ENCODE measurements around the gene SLC35F3.

SLC35F3 gene

GRCh38 chr1:234235434-234235881 lies 331.0 kb downstream of the SLC35F3 start:
- no peak for TF ChIP-seq CTCF (IDR thresholded peaks at IDR 0.05; ENCODE audit: control insufficient read depth, extremely low read depth, insufficient read depth)
- DNase-seq (ENCODE audit: low read depth) = no peak
- H3K4me3 ChIP-seq (ENCODE audit: low read depth, low read length) = no peak overlapping the region

- no peak overlapping the region for H3K4me3 ChIP-seq (ENCODE audit: low read depth, low read length)
- DNase-seq (ENCODE audit: low read depth) = no peak
- no peak for TF ChIP-seq CTCF (IDR thresholded peaks at IDR 0.05; ENCODE audit: control insufficient read depth, extremely low read depth, insufficient read depth)
These were observed 332.9 kb downstream of the SLC35F3 start for GRCh38 chr1:234237393-234237792.

GRCh38 chr1:234238060-234238459 lies 333.6 kb downstream of the SLC35F3 start:
- DNase-seq (ENCODE audit: low read depth) = no peak

GRCh38 chr1:234239515-234239914 lies 335.0 kb downstream of the SLC35F3 start:
- no peak overlapping the region for H3K4me3 ChIP-seq (ENCODE audit: low read depth, low read length)
- no peak for DNase-seq (ENCODE audit: low read depth)
- no peak for TF ChIP-seq CTCF (IDR thresholded peaks at IDR 0.05; ENCODE audit: control insufficient read depth, extremely low read depth, insufficient read depth)

More at GRCh38 chr1:234238060-234238459, 333.6 kb downstream of the SLC35F3 start:
- no peak for TF ChIP-seq CTCF (IDR thresholded peaks at IDR 0.05; ENCODE audit: control insufficient read depth, extremely low read depth, insufficient read depth)
- no peak overlapping the region for H3K4me3 ChIP-seq (ENCODE audit: low read depth, low read length)

GRCh38 chr1:234239936-234240335 lies 335.5 kb downstream of the SLC35F3 start:
- no peak for TF ChIP-seq CTCF (IDR thresholded peaks at IDR 0.05; ENCODE audit: control insufficient read depth, extremely low read depth, insufficient read depth)
- no peak for DNase-seq (ENCODE audit: low read depth)
- H3K4me3 ChIP-seq (ENCODE audit: low read depth, low read length) = no peak overlapping the region

GRCh38 chr1:234240680-234241079 lies 336.2 kb downstream of the SLC35F3 start:
- no peak for TF ChIP-seq CTCF (IDR thresholded peaks at IDR 0.05; ENCODE audit: control insufficient read depth, extremely low read depth, insufficient read depth)
- H3K4me3 ChIP-seq (ENCODE audit: low read depth, low read length) = no peak overlapping the region

GRCh38 chr1:234241941-234242490 lies 337.5 kb downstream of the SLC35F3 start:
- DNase-seq (ENCODE audit: low read depth) = no peak
- H3K4me3 ChIP-seq (ENCODE audit: low read depth, low read length) = no peak overlapping the region
- no peak for TF ChIP-seq CTCF (IDR thresholded peaks at IDR 0.05; ENCODE audit: control insufficient read depth, extremely low read depth, insufficient read depth)

More at GRCh38 chr1:234240680-234241079, 336.2 kb downstream of the SLC35F3 start:
- no peak for DNase-seq (ENCODE audit: low read depth)

Measured in LNCaP clone FGC (cell line).